CD14-positive monocyte (primary cell): ENCODE data around the gene LDLRAD4. TPM values are rescaled to one million over a fixed set of nuclear protein-coding genes. Genes with fewer than 3 reads are reported as not detected.

Experiments used
- DNase-seq, 3 donors: peaks; one replicate each; pipeline ENCODE4 v3.0.0-alpha.2; 2011 to 2022
- H2AFZ ChIP-seq: 2 replicates; pipeline ENCODE4 v1.6.0; 2012; ENCODE audit warnings: mild to moderate bottlenecking, low read depth, low read length, inconsistent platforms; ENCODE audit not compliant: insufficient read depth, poor library complexity, severe bottlenecking
- H3K27ac ChIP-seq, 2 donors: 1 replicate in 1 of 2; 2 replicates in 1 of 2; pipeline ENCODE4 v1.5.1; 2012 to 2013; ENCODE audit warnings: low read length in 2 of 2, control low read depth in 1 of 2, inconsistent platforms in 1 of 2, low read depth in 1 of 2, mild to moderate bottlenecking in 1 of 2
- H3K27me3 ChIP-seq, 2 donors: one replicate each; pipeline versions ENCODE4 v1.6.0 to v1.6.1; 2011 to 2013; ENCODE audit warnings: low read length in 2 of 2; ENCODE audit not compliant: control insufficient read depth in 2 of 2, insufficient read depth in 2 of 2
- H3K36me3 ChIP-seq, 2 donors: replicated peaks in 1 of 2; 1 replicate in 1 of 2; 2 replicates in 1 of 2; pipeline versions ENCODE4 v1.5.1 to v1.6.1; 2012 to 2013; ENCODE audit warnings: low read length in 2 of 2, control low read depth in 1 of 2, inconsistent platforms in 1 of 2, mild to moderate bottlenecking in 1 of 2; ENCODE audit not compliant: insufficient read depth in 2 of 2, control insufficient read depth in 1 of 2
- H3K4me1 ChIP-seq, 2 donors: 1 replicate in 1 of 2; 2 replicates in 1 of 2; pipeline versions ENCODE4 v1.5.1 to v1.6.1; 2012 to 2013; ENCODE audit warnings: low read length in 2 of 2, control low read depth in 1 of 2, inconsistent platforms in 1 of 2, mild to moderate bottlenecking in 1 of 2, moderate library complexity in 1 of 2; ENCODE audit not compliant: insufficient read depth in 2 of 2, control insufficient read depth in 1 of 2
- H3K4me2 ChIP-seq: replicated peaks from 2 replicates; pipeline ENCODE3; 2012; ENCODE audit warnings: low read length, moderate library complexity, mild to moderate bottlenecking; ENCODE audit not compliant: poor library complexity, severe bottlenecking; ENCODE audit errors: extremely low read depth
- H3K4me3 ChIP-seq, 3 experiments: fragments of 200-600 bp in 1 of 3; sonication (generic) in 1 of 3; replicated peaks in 1 of 3; 1 replicate in 2 of 3; 2 replicates in 1 of 3; pipeline ENCODE4 v1.5.1; 2011 to 2013; ENCODE audit warnings: low read length in 3 of 3, mild to moderate bottlenecking in 3 of 3, control low read depth in 2 of 3, low read depth in 2 of 3, inconsistent platforms in 1 of 3, moderate library complexity in 1 of 3
- H3K79me2 ChIP-seq: 2 replicates; pipeline ENCODE4 v1.6.0; 2012; ENCODE audit warnings: mild to moderate bottlenecking, control low read depth, inconsistent platforms, low read length, moderate library complexity; ENCODE audit not compliant: insufficient read depth
- H3K9ac ChIP-seq: 2 replicates; pipeline ENCODE4 v1.6.0; 2017; ENCODE audit warnings: low read length, mild to moderate bottlenecking; ENCODE audit not compliant: insufficient read depth, poor library complexity, severe bottlenecking
- H3K9me3 ChIP-seq, 2 donors: replicated peaks in 1 of 2; 1 replicate in 1 of 2; 2 replicates in 1 of 2; pipeline versions ENCODE4 v1.5.1 to v1.6.1; 2012 to 2013; ENCODE audit warnings: low read length in 2 of 2, control low read depth in 1 of 2; ENCODE audit not compliant: control insufficient read depth in 1 of 2, insufficient read depth in 1 of 2
- H4K20me1 ChIP-seq: 2 replicates; pipeline ENCODE4 v1.6.0; 2012; ENCODE audit warnings: mild to moderate bottlenecking, low read length, control low read depth, moderate library complexity; ENCODE audit not compliant: insufficient read depth
- H3K27ac Mint-ChIP-seq, 7 donors: one replicate each; pipeline ENCODE4 v1.8.0; 2020; ENCODE audit warnings: mild to moderate bottlenecking in 7 of 7, mixed read lengths in 7 of 7, moderate library complexity in 6 of 7, inconsistent platforms in 2 of 7
- H3K27me3 Mint-ChIP-seq, 3 donors: one replicate each; pipeline ENCODE4 v1.8.0; 2021 to 2022; ENCODE audit warnings: low read depth in 3 of 3, mild to moderate bottlenecking in 3 of 3, mixed read lengths in 3 of 3, moderate library complexity in 3 of 3, inconsistent platforms in 1 of 3
- H3K36me3 Mint-ChIP-seq, 2 donors: one replicate each; pipeline ENCODE4 v1.8.0; 2020; ENCODE audit warnings: mixed read lengths in 2 of 2, inconsistent platforms in 1 of 2, mild to moderate bottlenecking in 1 of 2
- H3K4me1 Mint-ChIP-seq: one replicate; pipeline ENCODE4 v1.8.0; 2020; ENCODE audit warnings: mild to moderate bottlenecking, mixed read lengths
- H3K4me3 Mint-ChIP-seq, 2 donors: one replicate each; pipeline ENCODE4 v1.8.0; 2020; ENCODE audit warnings: mild to moderate bottlenecking in 2 of 2, mixed read lengths in 2 of 2, moderate library complexity in 1 of 2
- H3K9me3 Mint-ChIP-seq, 7 donors: one replicate each; pipeline ENCODE4 v1.8.0; 2020 to 2022; ENCODE audit warnings: mixed read lengths in 7 of 7, mild to moderate bottlenecking in 6 of 7, moderate library complexity in 6 of 7, inconsistent platforms in 2 of 7
- WGBS: methylation state at CpG from one replicate; pipeline ENCODE4 v1.1.5; 2013; ENCODE audit warnings: missing lambda C conversion rate; ENCODE audit not compliant: insufficient coverage; 5-methylcytosine and 5-hydroxymethylcytosine counted together
- intact Hi-C, 2 donors: fragments of 100-400 bp; cut with micrococcal nuclease; formaldehyde crosslinking; loops; one replicate each; pipeline versions ENCODE4 v1.15.0 to v1.15.1; 2023
- polyA plus RNA-seq, 3 donors: library from polyadenylated mRNA; depleted of rRNA in 1 of 3; unstranded in 2 of 3; stranded (reverse) in 1 of 3; fragments of 300-500 nt in 2 of 3; fragments of >200 nt in 1 of 3; fragmentation: Illumina TruSeq in 2 of 3; gene quantifications; 1 replicate in 2 of 3; 2 replicates in 1 of 3; pipeline ENCODE4 v1.2.3, GENCODE V29; 2012 to 2021
- TF ChIP-seq, protein P1 (sequence below): fragments of 200-600 bp; IDR thresholded peaks from one replicate; pipeline ENCODE4 v1.8.0; 2022; ENCODE audit warnings: antibody characterized with exemption, mild to moderate bottlenecking

The LDLRAD4 gene
- polyA plus RNA-seq, 3 donors, result 13.5 to 15.4 (median 13.8) TPM

- Histone ChIP-seq H3K9me3 (no peaks in the 10 kb centered on the region), H3K4me2 (peak overlapping the region; percentile 27), H4K20me1 (no peaks in the 10 kb centered on the region), H3K36me3 (no peaks in the 10 kb centered on the region), H3K4me3 (peak overlapping the region in 1 of 3 experiments; percentile 24), H3K27ac (peak overlapping the region; percentile 55 to 86), H3K27me3 (no peaks in the 10 kb centered on the region), H3K9ac (peak overlapping the region; percentile 32), H3K79me2 (peaks cover 4% of the 10 kb centered on the region), H2AFZ (no peak overlapping the region), H3K4me1 (peaks cover 68 to 69% of the 10 kb centered on the region in 2 donors)
- 26% methylated on average over 4 of the region's 9 CpGs for WGBS
- TF ChIP-seq, protein P1, sequence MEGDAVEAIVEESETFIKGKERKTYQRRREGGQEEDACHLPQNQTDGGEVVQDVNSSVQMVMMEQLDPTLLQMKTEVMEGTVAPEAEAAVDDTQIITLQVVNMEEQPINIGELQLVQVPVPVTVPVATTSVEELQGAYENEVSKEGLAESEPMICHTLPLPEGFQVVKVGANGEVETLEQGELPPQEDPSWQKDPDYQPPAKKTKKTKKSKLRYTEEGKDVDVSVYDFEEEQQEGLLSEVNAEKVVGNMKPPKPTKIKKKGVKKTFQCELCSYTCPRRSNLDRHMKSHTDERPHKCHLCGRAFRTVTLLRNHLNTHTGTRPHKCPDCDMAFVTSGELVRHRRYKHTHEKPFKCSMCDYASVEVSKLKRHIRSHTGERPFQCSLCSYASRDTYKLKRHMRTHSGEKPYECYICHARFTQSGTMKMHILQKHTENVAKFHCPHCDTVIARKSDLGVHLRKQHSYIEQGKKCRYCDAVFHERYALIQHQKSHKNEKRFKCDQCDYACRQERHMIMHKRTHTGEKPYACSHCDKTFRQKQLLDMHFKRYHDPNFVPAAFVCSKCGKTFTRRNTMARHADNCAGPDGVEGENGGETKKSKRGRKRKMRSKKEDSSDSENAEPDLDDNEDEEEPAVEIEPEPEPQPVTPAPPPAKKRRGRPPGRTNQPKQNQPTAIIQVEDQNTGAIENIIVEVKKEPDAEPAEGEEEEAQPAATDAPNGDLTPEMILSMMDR, result no peak
- peak; percentile 72 to 89 (median 74) for DNase-seq
- Mint-ChIP-seq H3K4me3 (peak overlapping the region; percentile 37 to 67), H3K4me1 (peaks cover 70% of the 10 kb centered on the region), H3K36me3 (peaks cover 8 to 23% of the 10 kb centered on the region in 2 donors), H3K27ac (peak overlapping the region; percentile 96 to 99 (median 97)), H3K9me3 (no peaks in the 10 kb centered on the region), H3K27me3 (no peaks in the 10 kb centered on the region)
- intact Hi-C loops, result loop anchor here in 1 of 2 donors (10.0 kb wide), 1 partner anchor 189 kb away; no protein-coding TSS in a partner anchor
These were observed 344.8 kb downstream of the LDLRAD4 start for GRCh38 chr18:13563390-13563805.

- Mint-ChIP-seq H3K4me3 (peak overlapping the region in 1 of 2 donors; percentile 50), H3K27ac (peak overlapping the region in 6 of 7 donors; percentile 32 to 99 (median 87)), H3K36me3 (peaks cover 13 to 25% of the 10 kb centered on the region in 2 donors), H3K4me1 (peaks cover 74% of the 10 kb centered on the region), H3K27me3 (no peaks in the 10 kb centered on the region), H3K9me3 (no peaks in the 10 kb centered on the region)
- intact Hi-C loops, result loop anchor here (2.0 to 10.0 kb wide), 2 partner anchors 20 to 190 kb away; no protein-coding TSS in a partner anchor
- TF ChIP-seq, protein P1, result no peak
- Histone ChIP-seq H3K27ac (no peak overlapping the region), H3K4me1 (peaks cover 76 to 78% of the 10 kb centered on the region in 2 donors), H3K4me2 (no peak overlapping the region), H3K4me3 (no peak overlapping the region), H4K20me1 (no peaks in the 10 kb centered on the region), H3K9me3 (no peaks in the 10 kb centered on the region), H3K9ac (no peak overlapping the region), H3K36me3 (no peaks in the 10 kb centered on the region), H3K79me2 (peaks cover 10% of the 10 kb centered on the region), H2AFZ (no peak overlapping the region), H3K27me3 (no peaks in the 10 kb centered on the region)
- DNase-seq, result no peak
- 11% methylated on average over 6 of the region's 13 CpGs for WGBS
These were observed 346.0 kb downstream of the LDLRAD4 start for GRCh38 chr18:13564579-13564978.
